ENCODE measurements around the gene TMEM185B. TPM values are rescaled to one million over a fixed set of nuclear protein-coding genes. Genes with fewer than 3 reads are reported as not detected.

The TMEM185B gene
- polyA plus RNA-seq, 1 of the 3 experiments (the other 2 are of a cell fraction): 36.0 TPM

DNA sequence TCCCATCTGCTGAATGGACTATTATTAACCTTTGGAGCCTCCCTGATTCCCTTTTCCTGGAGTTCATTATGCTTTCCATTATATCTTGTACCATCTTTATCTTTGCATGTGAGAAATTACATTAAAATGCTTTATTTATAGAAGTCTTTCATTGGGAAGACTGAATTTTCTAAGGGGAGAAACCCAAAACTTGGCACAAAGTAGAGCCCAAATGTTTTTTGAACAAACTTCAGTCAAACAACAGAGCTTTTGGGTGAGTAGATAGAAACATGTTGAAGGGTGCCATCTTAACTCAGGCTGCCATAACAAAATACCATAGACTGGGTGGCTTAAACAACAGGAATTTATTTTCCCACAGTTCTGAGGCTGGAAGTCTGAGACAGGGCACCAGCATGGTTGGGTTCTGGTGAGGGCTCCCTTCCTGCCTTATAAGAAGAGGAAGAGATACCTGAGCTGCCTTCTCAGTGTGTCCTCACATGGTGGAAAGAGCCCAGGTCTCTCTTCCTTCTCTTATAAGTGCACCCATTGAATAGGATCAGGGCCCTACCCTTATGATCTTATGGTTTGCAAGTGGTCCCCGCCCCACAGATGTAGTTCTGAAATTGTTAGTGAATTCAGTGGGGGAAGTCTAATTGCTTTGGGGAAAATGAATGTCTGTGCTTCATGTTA lies 48.6 kb upstream of the TMEM185B start:
- Histone ChIP-seq H3K27me3 (ENCODE audit: insufficient read depth) (no peaks in the 10 kb centered on the region), H2AFZ (ENCODE audit: low read depth) (no peak overlapping the region), H3K27ac (ENCODE audit: low read depth in 2 of 2, low read length in 1 of 2) (no peak overlapping the region), H4K20me1 (ENCODE audit: insufficient read depth) (peaks cover 27% of the 10 kb centered on the region; the same call in 1 of the 2 replicates), H3K9me2 (no peaks in the 10 kb centered on the region), H3K9me3 (no peaks in the 10 kb centered on the region), H3K9ac (no peak overlapping the region), H3K36me3 (replicated peaks in 1 of 2; ENCODE audit: control insufficient read depth in 1 of 2, insufficient read depth in 2 of 2, low read length in 1 of 2) (peaks cover 0 to 16% of the 10 kb centered on the region in 2 experiments), H3K4me2 (no peak overlapping the region), H3K4me3 (ENCODE audit: low read depth in 2 of 2, low read length in 1 of 2) (no peak overlapping the region), H3K4me1 (ENCODE audit: control insufficient read depth in 1 of 2, insufficient read depth in 2 of 2, low read depth in 1 of 2, low read length in 1 of 2) (peaks cover 0 to 5% of the 10 kb centered on the region in 2 experiments; a peak in 1 of 4 replicates), H3K79me2 (ENCODE audit: insufficient read depth) (peaks cover 100% of the 10 kb centered on the region), H3F3A (replicated peaks; ENCODE audit: insufficient read depth) (no peaks in the 10 kb centered on the region)
- DNase-seq: no peak
- 100% methylated on average over 1 of the region's 1 CpG for WGBS (ENCODE audit: low lambda C conversion rate)
- TF ChIP-seq NRF1 (IDR thresholded peaks at IDR 0.05; ENCODE audit: low read depth, low read length): no peak
- ChIA-PET CTCF (no interaction called here), POLR2A (no interaction called here)

DNA sequence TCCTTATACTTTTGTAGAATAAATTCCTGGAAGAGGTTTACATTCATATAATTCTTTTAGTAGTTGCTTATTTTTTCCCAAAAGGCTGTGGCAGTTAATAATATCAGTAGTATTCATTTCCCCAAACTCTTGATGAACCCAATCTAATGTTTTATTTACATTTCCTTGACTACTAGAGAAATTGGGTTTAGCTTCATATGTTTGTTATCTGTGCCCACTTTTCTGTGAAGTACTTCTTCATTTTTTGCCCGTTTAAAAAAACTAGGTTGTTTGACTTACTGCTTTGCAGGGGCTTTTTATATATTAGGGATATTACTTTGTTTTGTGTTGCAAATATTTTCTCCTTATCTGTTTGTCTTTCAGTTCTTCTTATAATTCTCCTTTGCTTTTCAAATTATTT lies 46.6 kb upstream of the TMEM185B start:
- Histone ChIP-seq H3K9ac (no peak overlapping the region), H3K36me3 (replicated peaks in 1 of 2; ENCODE audit: control insufficient read depth in 1 of 2, insufficient read depth in 2 of 2, low read length in 1 of 2) (peaks cover 0 to 16% of the 10 kb centered on the region in 2 experiments), H4K20me1 (ENCODE audit: insufficient read depth) (peaks cover 27% of the 10 kb centered on the region; the same call in 1 of the 2 replicates), H3F3A (replicated peaks; ENCODE audit: insufficient read depth) (no peaks in the 10 kb centered on the region), H2AFZ (ENCODE audit: low read depth) (no peak overlapping the region), H3K4me3 (ENCODE audit: low read depth in 2 of 2, low read length in 1 of 2) (no peak overlapping the region), H3K4me2 (no peak overlapping the region), H3K9me3 (no peaks in the 10 kb centered on the region), H3K4me1 (ENCODE audit: control insufficient read depth in 1 of 2, insufficient read depth in 2 of 2, low read depth in 1 of 2, low read length in 1 of 2) (peaks cover 0 to 4% of the 10 kb centered on the region in 2 experiments; a peak in 1 of 4 replicates), H3K9me2 (no peaks in the 10 kb centered on the region), H3K79me2 (ENCODE audit: insufficient read depth) (peaks cover 100% of the 10 kb centered on the region), H3K27me3 (ENCODE audit: insufficient read depth) (no peaks in the 10 kb centered on the region), H3K27ac (ENCODE audit: low read depth in 2 of 2, low read length in 1 of 2) (no peak overlapping the region)
- WGBS (ENCODE audit: low lambda C conversion rate): 97% methylated on average over 1 of the region's 1 CpG
- DNase-seq: no peak
- ChIA-PET POLR2A (no interaction called here), CTCF (no interaction called here)
- TF ChIP-seq, protein P1, sequence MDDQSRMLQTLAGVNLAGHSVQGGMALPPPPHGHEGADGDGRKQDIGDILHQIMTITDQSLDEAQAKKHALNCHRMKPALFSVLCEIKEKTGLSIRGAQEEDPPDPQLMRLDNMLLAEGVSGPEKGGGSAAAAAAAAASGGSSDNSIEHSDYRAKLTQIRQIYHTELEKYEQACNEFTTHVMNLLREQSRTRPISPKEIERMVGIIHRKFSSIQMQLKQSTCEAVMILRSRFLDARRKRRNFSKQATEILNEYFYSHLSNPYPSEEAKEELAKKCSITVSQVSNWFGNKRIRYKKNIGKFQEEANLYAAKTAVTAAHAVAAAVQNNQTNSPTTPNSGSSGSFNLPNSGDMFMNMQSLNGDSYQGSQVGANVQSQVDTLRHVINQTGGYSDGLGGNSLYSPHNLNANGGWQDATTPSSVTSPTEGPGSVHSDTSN (IDR thresholded peaks at IDR 0.05): no peak
- TF ChIP-seq JUND (IDR thresholded peaks at IDR 0.05) (no peak), ELF1 (IDR thresholded peaks at IDR 0.05) (no peak), TCF12 (IDR thresholded peaks at IDR 0.05) (no peak), EP300 (IDR thresholded peaks at IDR 0.05; ENCODE audit: borderline replicate concordance in 1 of 2, low read depth in 1 of 2, low read length in 1 of 2) (no peak), SMC3 (IDR thresholded peaks at IDR 0.05; ENCODE audit: low read depth, low read length) (no peak)
- TF ChIP-seq, protein P2, sequence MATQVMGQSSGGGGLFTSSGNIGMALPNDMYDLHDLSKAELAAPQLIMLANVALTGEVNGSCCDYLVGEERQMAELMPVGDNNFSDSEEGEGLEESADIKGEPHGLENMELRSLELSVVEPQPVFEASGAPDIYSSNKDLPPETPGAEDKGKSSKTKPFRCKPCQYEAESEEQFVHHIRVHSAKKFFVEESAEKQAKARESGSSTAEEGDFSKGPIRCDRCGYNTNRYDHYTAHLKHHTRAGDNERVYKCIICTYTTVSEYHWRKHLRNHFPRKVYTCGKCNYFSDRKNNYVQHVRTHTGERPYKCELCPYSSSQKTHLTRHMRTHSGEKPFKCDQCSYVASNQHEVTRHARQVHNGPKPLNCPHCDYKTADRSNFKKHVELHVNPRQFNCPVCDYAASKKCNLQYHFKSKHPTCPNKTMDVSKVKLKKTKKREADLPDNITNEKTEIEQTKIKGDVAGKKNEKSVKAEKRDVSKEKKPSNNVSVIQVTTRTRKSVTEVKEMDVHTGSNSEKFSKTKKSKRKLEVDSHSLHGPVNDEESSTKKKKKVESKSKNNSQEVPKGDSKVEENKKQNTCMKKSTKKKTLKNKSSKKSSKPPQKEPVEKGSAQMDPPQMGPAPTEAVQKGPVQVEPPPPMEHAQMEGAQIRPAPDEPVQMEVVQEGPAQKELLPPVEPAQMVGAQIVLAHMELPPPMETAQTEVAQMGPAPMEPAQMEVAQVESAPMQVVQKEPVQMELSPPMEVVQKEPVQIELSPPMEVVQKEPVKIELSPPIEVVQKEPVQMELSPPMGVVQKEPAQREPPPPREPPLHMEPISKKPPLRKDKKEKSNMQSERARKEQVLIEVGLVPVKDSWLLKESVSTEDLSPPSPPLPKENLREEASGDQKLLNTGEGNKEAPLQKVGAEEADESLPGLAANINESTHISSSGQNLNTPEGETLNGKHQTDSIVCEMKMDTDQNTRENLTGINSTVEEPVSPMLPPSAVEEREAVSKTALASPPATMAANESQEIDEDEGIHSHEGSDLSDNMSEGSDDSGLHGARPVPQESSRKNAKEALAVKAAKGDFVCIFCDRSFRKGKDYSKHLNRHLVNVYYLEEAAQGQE (IDR thresholded peaks at IDR 0.05; ENCODE audit: low read depth, low read length): no peak
